Activated B cell treated with CpG ODN at 0.5 μM for 24 hours (primary cell): ENCODE results near the gene ADH5. TPM values are rescaled to one million over a fixed set of nuclear protein-coding genes. Genes with fewer than 3 reads are reported as not detected.
A peak's percentile ranks its signal among the peaks of the same experiment; 100 is the strongest.

ENCODE experiments used
- ATAC-seq: fragments of 200-7000 bp; cut with Tn5 transposase; one replicate; pipeline ENCODE4 v1.10.0; 2021; ENCODE audit warnings: low read depth, mild to moderate bottlenecking, moderate library complexity
- CTCF ChIA-PET: fragments of 350-600 bp; sonication (Branson Sonifier 250); formaldehyde crosslinking; loops from one replicate; lab custom pipeline; 2021; ENCODE audit warnings: antibody characterized with exemption; lab: Charles Lee
- POLR2A ChIA-PET: fragments of 350-600 bp; sonication (Branson Sonifier 250); formaldehyde crosslinking; loops from one replicate; lab custom pipeline; 2021; ENCODE audit warnings: antibody characterized with exemption; lab: Charles Lee
- DNase-seq: peaks from one replicate; pipeline ENCODE4 v3.0.0; 2022
- H3K27ac Mint-ChIP-seq: one replicate; pipeline ENCODE4 v1.8.0; 2020; ENCODE audit warnings: mixed read lengths
- H3K27me3 Mint-ChIP-seq: one replicate; pipeline ENCODE4 v1.8.0; 2021; ENCODE audit warnings: mixed read lengths
- H3K36me3 Mint-ChIP-seq: one replicate; pipeline ENCODE4 v1.8.0; 2021; ENCODE audit warnings: low read depth, mixed read lengths
- H3K4me1 Mint-ChIP-seq: one replicate; pipeline ENCODE4 v1.8.0; 2021; ENCODE audit warnings: mixed read lengths
- H3K4me3 Mint-ChIP-seq: one replicate; pipeline ENCODE4 v1.8.0; 2020; ENCODE audit warnings: mild to moderate bottlenecking, mixed read lengths
- H3K9me3 Mint-ChIP-seq: one replicate; pipeline ENCODE4 v1.8.0; 2020; ENCODE audit warnings: mixed read lengths
- intact Hi-C: fragments of 100-400 bp; cut with micrococcal nuclease; formaldehyde crosslinking; loops from one replicate; pipeline ENCODE4 v1.15.1; 2024
- total RNA-seq: library from RNA; stranded (reverse); gene quantifications from 2 replicates; pipeline ENCODE4 v1.2.3, GENCODE V29; 2022
- TF ChIP-seq, protein P1 (sequence below): fragments of 200-600 bp; IDR thresholded peaks from one replicate; pipeline ENCODE4 v1.8.0; 2022; ENCODE audit warnings: antibody characterized with exemption, mild to moderate bottlenecking

Gene ADH5
- total RNA-seq = 70.1 and 74.2 TPM in 2 replicates

DNA sequence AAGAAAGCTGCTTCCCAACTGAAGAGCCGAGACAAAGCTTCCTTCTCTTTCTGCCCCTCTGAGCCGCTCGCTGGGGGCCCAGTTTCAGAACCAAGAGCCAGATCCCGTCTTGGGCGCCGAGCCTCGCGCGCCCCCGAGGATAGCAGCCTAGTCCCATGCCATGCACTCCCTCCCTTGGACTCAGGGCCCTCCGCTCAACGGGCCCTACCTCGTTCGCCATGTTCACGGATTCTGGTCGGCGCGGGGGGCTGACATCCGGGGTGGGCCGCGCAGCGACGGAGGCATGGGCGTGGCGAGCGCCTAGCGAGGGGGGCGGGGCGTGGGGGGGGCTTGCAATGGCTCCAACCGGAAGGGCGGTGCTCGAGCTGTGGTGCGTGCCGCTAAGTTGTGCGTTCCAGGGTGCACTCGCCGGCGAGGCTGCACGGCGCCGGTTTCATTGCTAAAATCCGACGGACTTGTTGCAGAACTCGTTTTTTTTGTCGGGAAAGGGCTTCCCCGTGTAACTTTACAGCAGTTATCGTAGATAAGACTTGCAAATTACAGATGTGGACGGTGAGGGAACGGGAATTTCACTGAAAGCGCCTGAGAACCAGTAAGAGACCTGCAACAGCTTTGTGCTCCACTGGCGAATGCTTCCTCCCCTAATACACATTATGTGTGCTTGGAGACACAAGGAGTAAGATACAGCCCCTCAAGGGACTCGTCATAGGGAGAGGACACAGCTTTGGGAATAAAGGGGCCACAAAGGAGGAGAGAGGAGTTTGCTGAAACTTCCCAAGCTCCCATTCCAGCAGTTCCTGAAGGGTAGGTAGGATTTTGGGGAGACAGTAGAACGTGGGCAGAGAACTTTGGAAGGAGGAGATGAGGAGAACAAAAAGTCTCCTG is at the start of gene ADH5:
Gene ADH5 (minus strand): TSS at position 308 of the 885 bp plus-strand sequence. CDS start 88 bp downstream, at position 220.
- POLR2A ChIA-PET = interaction anchor here (0.6 to 3.2 kb wide), 32 partner anchors 10 to 946 kb away, joined by 3 to 49 read pairs (median 5); partner anchors contain the start of genes DAPP1, DNAJB14, EIF4E and H2AZ1
- peak within 1 kb of the TSS; percentile 99 for H3K27ac Mint-ChIP-seq
- TF ChIP-seq, protein P1, sequence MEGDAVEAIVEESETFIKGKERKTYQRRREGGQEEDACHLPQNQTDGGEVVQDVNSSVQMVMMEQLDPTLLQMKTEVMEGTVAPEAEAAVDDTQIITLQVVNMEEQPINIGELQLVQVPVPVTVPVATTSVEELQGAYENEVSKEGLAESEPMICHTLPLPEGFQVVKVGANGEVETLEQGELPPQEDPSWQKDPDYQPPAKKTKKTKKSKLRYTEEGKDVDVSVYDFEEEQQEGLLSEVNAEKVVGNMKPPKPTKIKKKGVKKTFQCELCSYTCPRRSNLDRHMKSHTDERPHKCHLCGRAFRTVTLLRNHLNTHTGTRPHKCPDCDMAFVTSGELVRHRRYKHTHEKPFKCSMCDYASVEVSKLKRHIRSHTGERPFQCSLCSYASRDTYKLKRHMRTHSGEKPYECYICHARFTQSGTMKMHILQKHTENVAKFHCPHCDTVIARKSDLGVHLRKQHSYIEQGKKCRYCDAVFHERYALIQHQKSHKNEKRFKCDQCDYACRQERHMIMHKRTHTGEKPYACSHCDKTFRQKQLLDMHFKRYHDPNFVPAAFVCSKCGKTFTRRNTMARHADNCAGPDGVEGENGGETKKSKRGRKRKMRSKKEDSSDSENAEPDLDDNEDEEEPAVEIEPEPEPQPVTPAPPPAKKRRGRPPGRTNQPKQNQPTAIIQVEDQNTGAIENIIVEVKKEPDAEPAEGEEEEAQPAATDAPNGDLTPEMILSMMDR = no peak
- no peaks in the 10 kb centered on the region for H3K27me3 Mint-ChIP-seq
- peak; percentile 95 for ATAC-seq
- peaks cover 41% of the 10 kb centered on the region for H3K4me1 Mint-ChIP-seq
- H3K9me3 Mint-ChIP-seq = no peaks in the 10 kb centered on the region
- intact Hi-C loops = loop anchor here (1.0 to 2.0 kb wide), 11 partner anchors 30 to 945 kb away; partner anchors contain the start of genes DAPP1, EIF4E, H2AZ1 and LAMTOR3
- DNase-seq = peak; percentile 77
- peaks cover 27% of the 10 kb centered on the region for H3K36me3 Mint-ChIP-seq
- H3K4me3 Mint-ChIP-seq = peak within 1 kb of the TSS; percentile 99
- CTCF ChIA-PET = interaction anchor here (0.9 to 3.9 kb wide), 3 partner anchors 32 to 166 kb away, joined by 3 to 20 read pairs (median 5); partner anchors contain the start of gene METAP1

DNA sequence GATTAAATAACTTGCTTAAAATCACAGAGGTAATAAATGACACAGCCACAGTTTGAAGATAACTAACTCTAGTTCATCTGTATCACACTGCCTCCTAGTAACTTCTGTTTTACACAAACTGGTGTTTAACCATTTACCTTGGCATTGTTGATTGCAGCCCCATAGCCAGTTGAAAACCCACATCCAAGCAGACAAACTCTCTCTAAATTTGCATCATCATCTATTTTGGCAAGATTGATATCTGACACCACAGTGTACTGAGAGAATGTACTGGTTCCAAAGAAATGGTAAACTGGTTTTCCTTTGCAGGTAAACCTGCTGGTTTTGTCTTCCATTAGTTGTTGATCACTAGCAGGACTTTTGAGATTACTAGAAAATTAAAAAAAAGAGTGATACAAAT is 47.7 kb upstream of the ADH5 start:
- no peak overlapping the region for H3K27ac Mint-ChIP-seq
- H3K9me3 Mint-ChIP-seq = no peaks in the 10 kb centered on the region
- CTCF ChIA-PET = no interaction called here
- H3K4me1 Mint-ChIP-seq = no peaks in the 10 kb centered on the region
- ATAC-seq (no peak), DNase-seq (no peak)
- TF ChIP-seq, protein P1 = no peak
- H3K36me3 Mint-ChIP-seq = no peaks in the 10 kb centered on the region
- intact Hi-C loops = no loop called here
- no peak overlapping the region for H3K4me3 Mint-ChIP-seq
- POLR2A ChIA-PET = no interaction called here
- no peaks in the 10 kb centered on the region for H3K27me3 Mint-ChIP-seq

DNA sequence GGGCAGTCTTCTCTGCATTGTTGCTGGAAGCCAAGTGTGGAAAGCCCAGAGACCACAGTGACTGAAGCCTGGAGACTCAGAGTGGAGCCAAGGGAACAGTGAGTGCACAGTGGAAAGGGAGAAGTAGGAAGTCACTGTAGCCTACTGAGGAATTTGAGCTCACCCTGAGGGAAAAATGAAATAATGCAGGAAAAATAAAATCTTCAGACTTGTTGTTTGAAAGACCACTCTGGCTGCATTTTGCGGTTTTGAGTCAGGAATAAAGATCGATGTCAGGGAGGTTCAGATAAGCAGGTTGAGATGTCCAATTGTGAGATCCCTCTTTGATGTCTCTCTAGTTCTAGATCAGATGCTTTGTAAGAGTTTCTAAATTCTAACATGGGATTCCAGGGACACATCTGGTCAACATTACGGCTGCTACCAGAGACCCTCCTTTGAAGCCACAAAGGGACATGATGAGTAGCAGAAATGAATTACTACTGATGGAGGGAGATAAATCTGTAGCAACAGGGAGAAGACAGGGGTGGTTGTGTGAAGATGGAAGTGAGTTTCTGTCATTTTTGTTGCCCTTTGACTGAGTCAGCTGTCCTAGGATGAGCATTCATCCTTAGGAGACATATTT is 47.1 kb upstream of the ADH5 start:
- intact Hi-C loops = no loop called here
- ATAC-seq = no peak
- Mint-ChIP-seq H3K4me1 (no peaks in the 10 kb centered on the region), H3K9me3 (no peaks in the 10 kb centered on the region), H3K4me3 (no peak overlapping the region), H3K36me3 (no peaks in the 10 kb centered on the region), H3K27me3 (no peaks in the 10 kb centered on the region), H3K27ac (no peak overlapping the region)
- TF ChIP-seq, protein P1 = no peak
- CTCF ChIA-PET = no interaction called here
- POLR2A ChIA-PET = no interaction called here
- DNase-seq = no peak

DNA sequence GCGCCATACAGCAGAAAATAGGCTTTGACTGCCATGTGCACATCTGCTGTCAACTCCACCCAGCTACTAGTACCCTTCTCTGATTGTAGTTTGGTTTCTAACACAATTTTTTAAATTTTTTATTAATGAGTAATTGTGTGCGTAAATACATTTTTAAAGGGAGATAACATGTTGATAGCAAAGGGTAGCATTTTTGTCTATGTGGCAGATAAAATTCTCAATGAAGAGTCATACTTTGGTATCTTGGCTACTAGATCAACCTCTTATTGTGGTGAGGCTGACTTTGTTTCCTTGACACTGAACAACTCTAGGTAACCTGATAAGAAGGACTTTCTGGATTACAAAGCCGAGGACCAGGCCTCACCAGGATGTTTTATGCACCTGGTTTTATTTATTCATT is 46.0 kb upstream of the ADH5 start:
- intact Hi-C loops = no loop called here
- Mint-ChIP-seq H3K4me3 (no peak overlapping the region), H3K36me3 (no peaks in the 10 kb centered on the region), H3K27ac (no peak overlapping the region), H3K27me3 (no peaks in the 10 kb centered on the region), H3K9me3 (no peaks in the 10 kb centered on the region), H3K4me1 (no peaks in the 10 kb centered on the region)
- POLR2A ChIA-PET = no interaction called here
- ATAC-seq (no peak), DNase-seq (no peak)
- CTCF ChIA-PET = no interaction called here
- TF ChIP-seq, protein P1 = no peak

DNA sequence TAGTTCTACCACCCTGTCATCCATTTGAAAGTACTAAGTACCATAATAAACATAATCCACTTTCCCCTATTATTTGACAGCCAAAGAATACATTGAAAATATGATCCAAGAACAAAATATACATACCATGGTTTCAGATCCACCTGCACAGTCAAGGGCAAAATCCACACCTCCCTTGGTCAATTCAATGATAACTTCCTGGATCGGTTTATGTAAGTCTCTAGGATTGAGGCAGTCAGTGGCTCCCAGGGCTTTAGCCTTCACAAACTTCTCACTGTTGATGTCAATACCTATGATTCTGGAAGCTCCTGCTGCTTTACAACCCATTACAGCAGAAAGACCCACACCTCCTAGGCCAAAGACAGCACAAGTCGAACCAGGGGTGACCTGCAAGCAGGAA is 42.8 kb upstream of the ADH5 start:
- CTCF ChIA-PET = no interaction called here
- TF ChIP-seq, protein P1 = no peak
- no peak for DNase-seq
- Mint-ChIP-seq H3K36me3 (no peaks in the 10 kb centered on the region), H3K27me3 (no peaks in the 10 kb centered on the region), H3K4me1 (no peaks in the 10 kb centered on the region), H3K4me3 (no peak overlapping the region), H3K27ac (no peak overlapping the region), H3K9me3 (no peaks in the 10 kb centered on the region)
- intact Hi-C loops = no loop called here
- POLR2A ChIA-PET = no interaction called here
- ATAC-seq = no peak
